ENCODE measurements around the gene BEST4. TPM values are rescaled to one million over a fixed set of nuclear protein-coding genes. Genes with fewer than 3 reads are reported as not detected.

The BEST4 gene
- total and polyA plus RNA-seq, 2 of the 8 experiments (the other 6 are each of a cell fraction or from before 2014, with no cell fraction given), result 0.76 to 1.4 TPM

- Histone ChIP-seq H3K4me2 (ENCODE audit: insufficient read depth in 1 of 2, low read depth in 2 of 2, low read length in 2 of 2) (peak overlapping the region; percentile 66 to 84), H4K20me1 (replicated peaks in 1 of 2; ENCODE audit: control insufficient read depth in 1 of 2, insufficient read depth in 2 of 2, low read length in 2 of 2) (no peaks in the 10 kb centered on the region), H2BK15ac (ENCODE audit: low read length) (peak overlapping the region; percentile 66; the same call in 1 of the 2 replicates), H3K4me3 (ENCODE audit: extremely low read depth in 1 of 4, insufficient read depth in 2 of 4, low read depth in 3 of 4, low read length in 4 of 4) (peak overlapping the region; percentile 40 to 64 (median 47)), H4K8ac (ENCODE audit: extremely low read depth, insufficient read depth, low read length) (peak overlapping the region; percentile 100; the same call in 1 of the 2 replicates), H3K14ac (ENCODE audit: insufficient read length) (peak overlapping the region; percentile 100), H2BK12ac (ENCODE audit: low read depth, low read length) (peak overlapping the region; percentile 77), H3K27ac (ENCODE audit: low read depth, low read length) (peak overlapping the region; percentile 100), H3K36me3 (ENCODE audit: control insufficient read depth in 2 of 4, insufficient read depth in 4 of 4, low read length in 3 of 4) (no peaks in the 10 kb centered on the region), H2AK5ac (ENCODE audit: low read depth, low read length) (peak overlapping the region; percentile 97; the same call in 1 of the 2 replicates), H4K5ac (ENCODE audit: insufficient read length, low read depth, low read length) (peak overlapping the region; percentile 96), H3K4me1 (replicated peaks in 1 of 4; ENCODE audit: control insufficient read depth in 3 of 4, insufficient read depth in 4 of 4, low read length in 3 of 4) (peaks cover 2 to 5% (median 3%) of the 10 kb centered on the region in 4 experiments; a peak in 5 of 7 replicates), H3K27me3 (replicated peaks in 1 of 4; ENCODE audit: control insufficient read depth in 3 of 4, extremely low read depth in 1 of 4, insufficient read depth in 3 of 4, low read length in 3 of 4) (no peaks in the 10 kb centered on the region; a peak in 2 of 7 replicates), H3K23me2 (ENCODE audit: low read depth, low read length) (peaks cover 7% of the 10 kb centered on the region), H3K79me2 (ENCODE audit: control insufficient read depth in 1 of 2, insufficient read depth in 2 of 2, low read length in 2 of 2) (no peaks in the 10 kb centered on the region), H3K4ac (replicated peaks; ENCODE audit: insufficient read length, low read depth, low read length) (peak overlapping the region; percentile 98), H3K9ac (replicated peaks in 1 of 4; ENCODE audit: extremely low read depth in 1 of 4, low read depth in 3 of 4, low read length in 3 of 4) (peak overlapping the region; percentile 93 to 100 (median 98)), H2BK20ac (ENCODE audit: low read length) (peak overlapping the region; percentile 93), H2BK120ac (replicated peaks; ENCODE audit: low read depth, low read length) (peak overlapping the region; percentile 100), H3K18ac (ENCODE audit: extremely low read depth, low read length) (peak overlapping the region; percentile 95), H3K56ac (replicated peaks; ENCODE audit: insufficient read length, low read depth, low read length) (peak overlapping the region; percentile 87), H2AFZ (ENCODE audit: low read length) (peak overlapping the region; percentile 98), H3K79me1 (ENCODE audit: low read depth, low read length) (no peaks in the 10 kb centered on the region), H2BK5ac (ENCODE audit: low read depth, low read length) (peak overlapping the region; percentile 100), H3K23ac (ENCODE audit: insufficient read length) (peak overlapping the region; percentile 100), H3K9me3 (ENCODE audit: insufficient read depth in 2 of 2, low read depth in 1 of 2, low read length in 1 of 2) (no peaks in the 10 kb centered on the region), H4K91ac (replicated peaks; ENCODE audit: insufficient read length, low read length) (peak overlapping the region; percentile 100)
- ChIA-PET CTCF (ENCODE audit: partially characterized antibody) (interaction anchor here (0.7 to 5.3 kb wide), 20 partner anchors 11 to 198 kb away, joined by 3 to 25 read pairs (median 6); partner anchors contain the start of genes BEST4, BTBD19, DYNLT4 and HECTD3), POLR2A (ENCODE audit: partially characterized antibody) (interaction anchor here (0.6 to 16.6 kb wide), 74 partner anchors 10 to 1738 kb away, joined by 3 to 547 read pairs (median 3); partner anchors contain the start of genes BEST4, BTBD19, CCDC163 and DYNLT4)
- 3% methylated on average over 33 of the region's 33 CpGs; no CpG with 5 or more reads in 1 of the 2 experiments for WGBS, 2 experiments (ENCODE audit: extremely low coverage in 1 of 2, insufficient coverage in 1 of 2, insufficient read length in 1 of 2, insufficient replicate concordance in 2 of 2, low coverage in 1 of 2, low lambda C conversion rate in 2 of 2, missing lambda C conversion rate in 1 of 2)
- DNase-seq (ENCODE audit: low read depth in 1 of 2, low spot score in 2 of 2), result peak; percentile 79 to 91
- peak; percentile 93 for FAIRE-seq
- TF ChIP-seq CHD1 (IDR thresholded peaks at IDR 0.05; ENCODE audit: low read depth, low read length) (no peak), EGR1 (IDR thresholded peaks at IDR 0.05; ENCODE audit: borderline replicate concordance, low read depth, low read length) (peak; percentile 95), E2F6 (IDR thresholded peaks at IDR 0.05) (no peak; the same call in 1 of the 2 replicates), FOSL1 (IDR thresholded peaks at IDR 0.05; ENCODE audit: insufficient read depth, low read depth, low read length) (no peak), POLR2A (IDR thresholded peaks at IDR 0.05; ENCODE audit: control extremely low read depth in 1 of 2, low read depth in 2 of 2, low read length in 2 of 2) (peak; percentile 99 to 100), RBBP5 (IDR thresholded peaks at IDR 0.05; ENCODE audit: borderline replicate concordance, low read depth, low read length) (no peak), POU5F1 (IDR thresholded peaks at IDR 0.05; ENCODE audit: low read depth, low read length) (peak; percentile 64; the same call in 1 of the 2 replicates), SP2 (IDR thresholded peaks at IDR 0.05; ENCODE audit: low read length) (no peak), ATF2 (IDR thresholded peaks at IDR 0.05; ENCODE audit: low read length) (peak; percentile 99)
Measured at GRCh38 chr1:44819608-44820327, 31.8 kb upstream of the BEST4 start.
